Tibial nerve (tissue), 4 donors: ENCODE results near the gene ARMS2. TPM values are rescaled to one million over a fixed set of nuclear protein-coding genes. Genes with fewer than 3 reads are reported as not detected.
A peak's percentile ranks its signal among the peaks of the same experiment; 100 is the strongest.

Experiments used
- DNase-seq, 2 donors: peaks; one replicate each; pipeline ENCODE4 v3.0.0-alpha.2; 2019; ENCODE audit warnings: low spot score in 2 of 2
- H3K27ac ChIP-seq, 4 donors: fragments of 200-600 bp; sonication (generic) in 3 of 4; one replicate each; pipeline ENCODE4 v1.5.1; 2017 to 2019; ENCODE audit warnings: mild to moderate bottlenecking in 1 of 4
- H3K27me3 ChIP-seq, 2 donors: fragments of 200-600 bp; sonication (generic) in 1 of 2; one replicate each; pipeline versions ENCODE4 v1.5.1 to v1.6.0; 2017 to 2019
- H3K36me3 ChIP-seq, 3 donors: fragments of 200-600 bp; sonication (generic); one replicate each; pipeline ENCODE4 v1.5.1; 2018 to 2019
- H3K4me1 ChIP-seq, 4 donors: fragments of 200-600 bp; sonication (generic) in 3 of 4; one replicate each; pipeline ENCODE4 v1.5.1; 2017 to 2019
- H3K4me3 ChIP-seq, 4 donors: fragments of 200-600 bp; sonication (generic) in 3 of 4; one replicate each; pipeline ENCODE4 v1.5.1; 2017 to 2019; ENCODE audit warnings: mild to moderate bottlenecking in 1 of 4, moderate library complexity in 1 of 4
- H3K9me3 ChIP-seq, 4 donors: fragments of 200-600 bp; sonication (generic) in 3 of 4; one replicate each; pipeline ENCODE4 v1.5.1; 2017 to 2019
- CTCF ChIP-seq, 5 experiments: fragments of 200-600 bp in 3 of 5; fragments of 450-650 bp in 2 of 5; sonication (generic) in 3 of 5; IDR thresholded peaks; one replicate each; pipeline ENCODE4 v1.5.1; 2016 to 2019; ENCODE audit warnings: antibody characterized with exemption in 5 of 5, mild to moderate bottlenecking in 3 of 5, moderate library complexity in 2 of 5
- EP300 ChIP-seq, 2 donors: sonication (generic); formaldehyde crosslinking; IDR thresholded peaks; one replicate each; pipeline ENCODE4 v1.6.1; 2017; ENCODE audit warnings: antibody characterized with exemption in 2 of 2, mild to moderate bottlenecking in 1 of 2
- POLR2A ChIP-seq, 2 donors: fragments of 450-650 bp; IDR thresholded peaks; one replicate each; pipeline ENCODE4 v1.6.1; 2017; ENCODE audit warnings: antibody characterized with exemption in 2 of 2, mild to moderate bottlenecking in 2 of 2, moderate library complexity in 2 of 2
- WGBS, 2 donors: methylation state at CpG; one replicate each; pipeline ENCODE4 v1.1.5; 2018; 5-methylcytosine and 5-hydroxymethylcytosine counted together
- total RNA-seq, 4 donors: library from RNA; depleted of rRNA; stranded (reverse); fragments of >200 nt; gene quantifications; one replicate each; pipeline ENCODE4 v1.1.0, GENCODE V29; 2016

The ARMS2 gene
- total RNA-seq, 4 donors from 2014 or later: not detected

DNA sequence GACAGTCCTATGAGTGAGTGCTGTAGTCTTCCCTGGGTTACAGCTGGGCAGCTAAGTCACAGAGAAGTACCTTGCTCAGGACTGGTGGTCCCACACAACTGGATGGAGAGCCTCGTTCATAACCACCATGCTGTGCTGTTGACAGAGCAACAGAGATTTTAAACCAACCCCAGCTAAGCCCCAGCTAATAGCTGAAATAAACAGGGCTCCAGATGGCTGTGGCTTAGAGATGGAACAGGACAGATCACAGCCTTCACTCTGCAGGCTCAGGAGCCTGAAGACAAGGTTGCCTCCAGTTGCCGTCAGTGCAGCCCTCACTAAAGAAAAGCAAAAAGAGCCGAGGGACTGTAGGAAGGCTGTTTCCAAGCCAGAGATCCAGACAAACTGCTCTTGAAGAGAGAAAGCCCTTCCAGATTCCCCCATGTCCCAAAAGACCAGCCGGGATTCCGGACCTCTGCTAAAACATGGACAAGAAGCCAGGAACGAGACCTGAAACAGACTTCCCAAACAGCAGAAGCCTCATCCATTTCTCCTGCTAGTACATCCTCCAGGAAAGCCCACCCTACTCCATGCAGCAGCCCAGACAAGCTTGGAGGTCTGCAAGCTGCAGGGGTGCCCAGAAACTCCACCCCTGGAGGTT, 11.1 kb downstream of the ARMS2 start:
- Histone ChIP-seq H3K4me3 (no peak overlapping the region), H3K27me3 (no peaks in the 10 kb centered on the region), H3K36me3 (no peaks in the 10 kb centered on the region), H3K9me3 (no peaks in the 10 kb centered on the region), H3K4me1 (peaks cover 0 to 46% (median 19%) of the 10 kb centered on the region in 4 donors), H3K27ac (no peak overlapping the region)
- WGBS, 2 donors: 65 to 77% methylated on average over 6 of the region's 6 CpGs
- TF ChIP-seq CTCF (IDR thresholded peaks at IDR 0.05) (no peak), POLR2A (IDR thresholded peaks at IDR 0.05) (no peak), EP300 (IDR thresholded peaks at IDR 0.05) (no peak)
- DNase-seq: no peak

DNA sequence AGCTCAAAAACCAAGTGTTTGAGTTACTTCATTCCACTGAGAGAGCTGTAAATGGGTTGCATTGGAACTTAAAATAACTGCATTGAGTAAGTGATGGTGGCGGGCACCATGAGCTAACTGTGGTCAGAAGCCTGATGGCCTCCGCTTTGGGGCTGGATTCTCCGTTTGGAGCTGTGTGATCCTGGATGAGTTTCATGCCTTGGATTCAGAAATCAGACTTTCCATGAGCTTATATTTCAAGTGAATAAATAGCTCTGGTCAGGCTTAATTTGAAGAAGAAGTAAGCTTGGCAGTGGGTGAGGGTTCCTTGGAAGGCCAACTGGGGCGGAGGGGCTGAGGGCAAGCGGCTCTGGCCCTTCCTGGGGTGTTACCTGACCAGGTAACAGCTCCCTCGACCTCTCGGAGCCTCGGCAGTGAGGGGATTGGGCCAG, 12.5 kb downstream of the ARMS2 start:
- WGBS, 2 donors: 75 to 79% methylated on average over 8 of the region's 8 CpGs
- no peaks in the 10 kb centered on the region for H3K36me3 ChIP-seq

DNA sequence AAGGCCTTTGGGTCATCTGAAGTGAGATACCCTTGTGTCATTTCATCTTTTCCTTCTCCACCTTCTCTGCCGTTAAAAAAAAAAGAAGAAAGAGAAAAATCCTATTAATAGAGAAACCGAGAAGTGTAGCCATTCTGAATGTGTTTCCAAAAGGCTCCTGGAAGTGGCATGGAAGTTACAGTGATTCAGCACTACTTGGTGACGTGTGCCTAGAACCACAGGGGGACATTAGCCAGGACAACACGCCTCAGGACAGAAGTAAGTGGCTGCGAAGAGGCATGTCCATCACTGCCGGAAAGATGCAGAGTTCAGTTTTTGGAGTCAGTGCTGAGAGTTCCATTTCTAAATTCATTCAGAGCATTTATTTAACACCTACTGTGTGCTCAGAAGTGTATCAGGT, 13.2 kb downstream of the ARMS2 start:
- Histone ChIP-seq H3K36me3 (no peaks in the 10 kb centered on the region), H3K9me3 (no peaks in the 10 kb centered on the region), H3K27ac (peak overlapping the region in 1 of 4 donors; percentile 69), H3K4me3 (no peak overlapping the region), H3K4me1 (peaks cover 0 to 41% (median 13%) of the 10 kb centered on the region in 4 donors), H3K27me3 (no peaks in the 10 kb centered on the region)
- 77 to 83% methylated on average over 6 of the region's 6 CpGs for WGBS, 2 donors
- DNase-seq: no peak
- no peak for TF ChIP-seq EP300 (IDR thresholded peaks at IDR 0.05)
- TF ChIP-seq CTCF (IDR thresholded peaks at IDR 0.05): no peak
- no peak for TF ChIP-seq POLR2A (IDR thresholded peaks at IDR 0.05)

More for the DNA sequence above, 12.5 kb downstream of the ARMS2 start:
- Histone ChIP-seq H3K4me3 (no peak overlapping the region), H3K9me3 (no peaks in the 10 kb centered on the region), H3K27ac (peak overlapping the region in 2 of 4 donors; percentile 8 to 47), H3K27me3 (no peaks in the 10 kb centered on the region), H3K4me1 (peaks cover 0 to 41% (median 13%) of the 10 kb centered on the region in 4 donors)
- no peak for TF ChIP-seq CTCF (IDR thresholded peaks at IDR 0.05)
- TF ChIP-seq POLR2A (IDR thresholded peaks at IDR 0.05): no peak
- TF ChIP-seq EP300 (IDR thresholded peaks at IDR 0.05): no peak
- no peak for DNase-seq

DNA sequence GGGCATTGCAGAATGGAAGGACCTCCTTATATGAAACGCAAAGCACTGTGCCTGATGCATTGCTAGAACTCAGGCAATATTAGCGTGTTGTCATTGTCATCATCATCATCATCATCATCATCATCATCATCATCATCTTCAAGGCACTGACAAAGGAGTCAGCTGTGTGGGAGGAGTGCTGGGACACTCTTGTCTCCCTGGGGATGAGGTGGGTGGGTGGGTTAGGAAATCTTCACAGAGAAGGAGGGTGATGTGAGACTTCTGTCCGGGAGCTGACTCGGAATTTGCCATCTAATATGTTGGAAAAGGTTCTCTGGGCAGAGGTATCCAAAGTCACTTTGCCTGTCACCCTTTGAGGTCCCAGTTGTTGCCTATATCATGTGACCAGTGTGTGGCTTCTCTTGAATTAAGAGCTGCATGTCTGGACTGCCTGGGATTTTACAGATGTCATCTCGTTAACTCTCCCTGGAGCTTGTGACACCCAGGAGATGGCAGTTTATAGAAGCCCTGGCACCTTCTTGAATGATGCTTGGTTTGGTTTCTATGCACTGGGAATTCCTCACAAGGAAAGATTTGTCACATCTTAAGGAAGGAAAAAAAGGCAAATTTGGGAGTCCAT, 14.0 kb downstream of the ARMS2 start:
- no peaks in the 10 kb centered on the region for H3K27me3 ChIP-seq
- H3K27ac ChIP-seq: peak overlapping the region in 2 of 4 donors; percentile 69 to 84
- peaks cover 0 to 34% (median 13%) of the 10 kb centered on the region in 4 donors for H3K4me1 ChIP-seq
- DNase-seq: no peak
- H3K36me3 ChIP-seq: no peaks in the 10 kb centered on the region
- TF ChIP-seq POLR2A (IDR thresholded peaks at IDR 0.05) (no peak), EP300 (IDR thresholded peaks at IDR 0.05) (no peak), CTCF (IDR thresholded peaks at IDR 0.05) (no peak)
- no peak overlapping the region for H3K4me3 ChIP-seq
- WGBS, 2 donors: 87 to 91% methylated on average over 5 of the region's 5 CpGs
- no peaks in the 10 kb centered on the region for H3K9me3 ChIP-seq
